Posterior vena cava (tissue), 2 donors: ENCODE measurements around the gene ZNF792. TPM values are rescaled to one million over a fixed set of nuclear protein-coding genes. Genes with fewer than 3 reads are reported as not detected.
"Not testable (repeated sequence)": the region's sequence is repeated elsewhere in the genome, so short reads cannot be mapped to it uniquely, and the experiment has no call there.

Source experiments
- DNase-seq: peaks from one replicate; pipeline ENCODE4 v3.0.0-alpha.2; 2020; ENCODE audit warnings: low spot score
- intact Hi-C, 2 donors: fragments of 100-400 bp; cut with DNase I; formaldehyde crosslinking; loops; one replicate each; pipeline versions ENCODE4 v1.14.1 to v1.14.2; 2022 to 2023
- total RNA-seq, 2 donors: library from RNA; stranded (reverse); fragmentation: NEBNext Ultra II Directional; extraction: Animal tissue kit (Norgen Biotek cat#: 25700); gene quantifications; one replicate each; pipeline ENCODE4 v1.2.1, GENCODE V29; 2021
- donor health status: DM: yes; HTN: yes; CAD: no.
- donor health status: DM: yes; HTN: yes; CAD: no.

ZNF792 gene
- total RNA-seq, 2 donors from 2014 or later, result 4.9 to 6.2 TPM

DNA sequence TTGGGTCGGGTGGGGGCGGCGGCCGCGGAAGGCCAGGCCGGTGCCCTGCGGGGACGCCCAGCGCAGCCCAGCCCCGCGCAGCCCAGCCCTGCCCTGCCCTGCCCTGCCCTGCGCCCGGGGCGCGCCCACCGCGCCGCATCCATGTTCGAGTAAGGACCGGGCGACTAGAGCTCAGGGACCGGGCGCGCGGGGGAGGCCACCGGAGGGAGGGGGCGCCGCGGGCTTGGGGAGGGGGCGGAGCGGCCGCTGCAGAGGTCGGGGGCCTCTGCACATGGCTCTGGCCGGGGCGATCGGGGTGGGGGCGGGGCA is 36.3 kb upstream of the ZNF792 start:
- intact Hi-C loops, result no loop called here

DNA sequence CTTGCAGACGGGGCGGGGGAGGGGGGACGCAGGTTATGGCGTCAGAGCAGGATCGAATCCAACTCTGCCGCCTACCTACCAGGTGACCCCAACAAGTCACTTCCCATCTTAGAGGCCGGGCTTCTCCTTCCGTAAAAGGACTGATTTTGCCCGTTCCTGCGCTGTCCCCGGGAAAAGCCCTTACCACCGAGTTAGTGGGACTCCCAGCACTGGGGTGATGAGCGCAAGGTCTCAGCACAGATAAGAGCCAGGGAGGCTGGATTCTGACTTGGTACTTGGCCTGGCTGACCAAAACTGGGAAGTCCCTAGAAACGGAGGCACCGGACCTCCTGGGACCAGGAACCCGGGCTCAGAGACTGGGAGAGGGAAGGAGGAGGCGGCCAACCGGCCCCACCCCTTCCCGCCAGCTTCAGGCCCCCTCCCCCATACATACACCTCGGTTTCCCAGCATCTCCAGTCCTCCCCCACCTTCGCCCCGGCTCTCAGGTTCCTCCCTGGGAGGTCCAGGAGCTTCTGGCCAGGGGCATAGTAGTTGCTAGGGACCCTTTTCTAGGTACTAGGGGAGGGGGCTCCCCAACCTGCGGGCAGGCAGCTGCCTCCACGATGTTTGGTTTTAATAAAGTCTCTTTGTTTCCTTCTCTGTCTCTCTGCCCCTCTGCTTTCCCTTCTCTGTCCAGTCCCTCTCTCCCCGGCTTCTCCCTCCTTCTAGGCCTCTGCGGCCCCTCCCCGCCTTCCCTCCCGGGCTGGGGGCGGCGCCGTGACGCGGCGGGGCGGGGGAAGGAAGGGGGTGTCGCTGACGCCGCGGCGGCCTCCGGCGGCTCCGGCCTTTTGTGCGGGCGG is 35.7 kb upstream of the ZNF792 start, which contains the start of gene GRAMD1A:
GRAMD1A (plus strand) TSS at position 826 of the 840 bp plus-strand sequence. CDS start 156 bp downstream, outside the sequence.
- intact Hi-C loops, result no loop called here

More for the DNA sequence above, 36.3 kb upstream of the ZNF792 start:
- no peak for DNase-seq

DNA sequence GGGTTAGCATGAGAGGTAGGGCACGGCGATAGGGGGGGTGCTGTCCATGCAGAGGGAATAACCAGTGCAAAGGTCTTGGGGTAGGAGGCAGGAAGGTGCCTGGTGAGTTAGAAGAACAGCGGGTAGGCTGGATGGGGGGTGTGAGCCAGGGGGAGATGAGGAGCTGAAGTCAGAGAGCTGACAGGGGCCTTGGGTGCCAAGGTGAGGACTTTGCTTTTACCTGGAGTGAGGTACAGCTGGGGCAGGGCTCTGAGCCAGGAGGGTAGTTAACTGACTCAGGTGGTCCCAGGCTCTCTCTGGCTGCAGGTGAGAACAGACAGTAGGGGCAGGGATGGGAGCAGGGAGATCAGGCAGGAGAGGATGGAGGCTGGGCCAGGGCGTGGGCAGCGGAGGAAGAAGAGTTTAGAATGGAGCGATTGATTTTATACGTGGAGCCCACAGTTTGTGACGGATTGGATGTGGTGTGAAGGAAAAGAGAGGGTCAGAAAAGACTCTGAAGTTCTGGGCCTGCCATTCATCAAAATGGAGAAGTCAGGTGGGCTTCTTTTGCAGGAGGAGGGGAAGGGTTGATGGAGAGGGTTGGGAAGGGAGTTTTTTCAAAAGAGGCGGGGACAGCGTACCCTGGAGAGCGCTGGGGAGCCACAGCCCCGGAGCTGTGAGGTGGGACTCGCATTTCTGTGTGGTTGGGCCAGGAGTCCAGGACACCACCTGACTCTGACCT is 34.9 kb upstream of the ZNF792 start:
- DNase-seq, result peak; percentile 68
- intact Hi-C loops, result no loop called here

More for the DNA sequence above, 35.7 kb upstream of the ZNF792 start, which contains the start of gene GRAMD1A:
- peak; percentile 96 for DNase-seq

DNA sequence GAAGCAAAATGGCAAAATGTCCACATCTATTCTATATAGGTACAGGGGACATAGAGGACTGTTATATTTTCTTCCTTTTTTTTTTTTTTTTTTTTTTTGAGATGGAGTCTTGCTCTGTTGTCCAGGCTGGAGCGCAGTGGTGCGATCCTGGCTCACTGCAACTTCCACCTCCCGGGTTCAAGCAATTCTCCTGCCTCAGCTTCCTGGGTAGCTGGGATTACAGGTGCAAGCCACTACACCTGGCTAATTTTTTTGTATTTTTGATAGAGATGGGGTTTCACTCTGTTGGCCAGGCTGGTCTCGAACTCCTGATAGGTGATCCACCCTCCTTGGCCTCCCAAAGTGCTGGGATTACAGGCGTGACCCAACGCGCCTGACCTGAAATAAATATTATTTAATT is 34.2 kb upstream of the ZNF792 start:
- intact Hi-C loops, DNase-seq: not testable (repeated sequence)

DNA sequence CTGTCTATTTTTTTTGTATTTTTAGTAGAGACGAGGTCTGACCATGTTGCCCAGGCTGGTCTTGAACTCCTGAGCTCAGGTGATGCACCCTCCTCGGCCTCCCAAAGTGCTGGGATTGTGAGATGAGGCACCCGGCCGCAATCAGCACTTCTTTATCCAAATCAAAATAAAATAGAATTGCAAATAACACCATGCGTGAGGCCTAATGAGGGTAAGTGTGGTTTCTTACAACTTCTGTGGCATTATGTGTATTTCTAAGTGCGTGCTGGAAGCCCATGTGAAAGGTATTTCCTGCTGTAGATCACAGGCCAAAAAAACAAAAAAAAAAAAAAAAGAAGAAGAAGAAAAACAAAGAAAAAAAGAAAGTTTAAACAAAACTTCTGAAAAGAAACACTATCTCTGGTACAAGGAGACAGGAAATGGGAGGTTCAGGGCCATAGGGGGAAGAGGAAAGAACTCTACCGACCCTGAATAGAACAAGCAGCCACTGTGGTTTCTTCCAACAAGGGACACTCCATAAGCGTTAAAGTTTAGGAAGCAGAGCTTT is 33.1 kb upstream of the ZNF792 start:
- intact Hi-C loops, result no loop called here
- peak; percentile 24 for DNase-seq

DNA sequence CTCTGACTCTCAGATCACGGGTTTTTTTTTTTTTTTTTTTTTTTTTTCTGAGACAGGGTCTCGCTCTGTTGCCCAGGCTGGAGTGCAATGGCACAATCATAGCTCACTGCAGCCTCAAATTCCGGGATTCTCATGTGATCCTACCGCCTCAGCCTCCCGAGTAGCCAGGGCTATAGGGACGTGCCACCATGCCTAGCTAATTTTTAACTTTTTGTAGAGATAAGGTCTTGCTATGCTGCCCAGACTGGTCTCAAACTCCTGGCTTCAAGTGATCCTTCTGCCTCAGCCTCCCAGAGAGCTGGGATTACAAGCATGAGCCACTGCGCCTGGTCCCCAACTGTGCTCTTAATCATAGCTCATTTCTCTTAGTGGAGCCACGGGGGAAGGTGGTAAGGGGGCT is 31.5 kb upstream of the ZNF792 start:
- peak; percentile 2 for DNase-seq
- intact Hi-C loops, result no loop called here

DNA sequence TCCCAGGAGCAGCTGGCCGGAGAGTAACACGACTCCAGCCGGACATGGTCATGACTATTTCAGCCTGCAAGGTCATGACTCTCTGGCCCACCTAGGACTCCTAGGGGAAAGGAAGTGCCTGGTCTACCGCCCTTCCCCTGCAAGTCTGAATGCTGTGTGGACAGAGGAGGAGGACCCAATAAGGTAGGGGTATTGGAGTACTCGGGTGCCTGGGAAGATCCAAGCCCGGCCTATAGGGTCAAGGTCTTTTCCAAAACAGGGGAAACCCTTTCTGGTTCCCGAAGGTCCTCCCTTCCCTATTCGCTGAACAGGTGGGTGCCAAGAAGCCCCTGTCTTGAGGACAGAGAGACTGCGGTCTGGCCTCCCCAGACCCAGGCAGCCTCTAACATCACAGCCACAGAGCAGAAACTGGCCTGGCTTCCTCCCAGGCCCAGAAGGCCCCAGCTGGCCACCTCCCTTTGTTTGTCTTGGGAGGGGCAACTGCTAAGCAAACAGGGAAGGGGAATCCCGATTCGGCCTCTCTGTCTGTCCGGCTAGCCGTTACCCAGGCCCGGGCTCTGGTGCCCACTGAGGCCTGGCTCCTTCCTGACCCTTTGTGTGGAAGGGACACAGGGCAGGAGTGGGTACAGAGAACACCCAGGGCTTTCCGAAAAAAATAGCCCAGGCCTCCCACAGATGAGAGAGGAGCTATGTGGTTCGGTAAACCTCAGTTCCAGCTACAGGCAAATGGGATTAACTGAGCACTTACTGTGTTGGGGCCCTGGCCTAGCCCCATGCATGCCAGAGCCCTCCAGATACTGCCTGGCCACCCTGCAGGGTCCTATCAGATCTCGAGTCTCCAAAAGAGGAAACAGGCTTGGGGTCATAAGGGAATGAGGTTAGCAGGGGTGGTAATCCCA is 30.9 kb upstream of the ZNF792 start:
- peak; percentile 76 for DNase-seq
- intact Hi-C loops, result no loop called here

DNA sequence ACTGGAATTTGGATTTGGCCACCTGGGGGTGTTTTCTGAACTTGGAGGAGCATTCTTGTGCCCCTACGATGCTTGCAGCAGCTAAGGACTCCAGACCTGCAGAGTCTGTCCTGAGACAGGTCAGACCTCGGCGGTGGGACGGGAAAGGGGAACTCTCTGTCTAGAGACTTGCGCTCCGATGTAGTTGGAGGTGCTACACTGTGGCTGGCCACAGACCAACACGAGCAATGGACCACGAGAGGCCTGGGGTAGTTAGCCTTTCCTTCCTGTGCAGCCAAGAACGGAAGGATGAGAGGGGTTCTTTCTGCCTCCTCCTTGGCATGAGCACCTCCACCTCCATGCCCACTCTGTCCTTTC is 30.2 kb upstream of the ZNF792 start:
- intact Hi-C loops, result no loop called here
- peak; percentile 56 for DNase-seq

DNA sequence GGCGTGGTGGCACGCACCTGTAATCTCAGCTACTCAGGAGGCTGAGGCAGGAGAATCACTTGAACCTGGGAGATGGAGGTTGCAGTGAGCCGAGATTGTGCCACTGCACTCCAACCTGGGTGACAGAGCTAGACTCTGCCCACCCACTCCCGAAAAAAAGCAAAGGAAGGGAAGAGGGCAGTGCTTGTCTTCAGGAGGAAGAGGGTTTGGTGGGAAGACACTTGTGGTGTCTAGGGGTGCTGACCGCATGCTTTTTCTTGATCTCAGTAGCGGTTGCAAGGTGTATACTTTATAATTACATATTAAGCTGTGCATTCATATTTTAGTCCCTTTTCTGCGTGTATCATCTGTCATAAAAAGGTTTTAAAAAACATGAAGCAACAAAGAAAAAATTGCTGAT is 28.6 kb upstream of the ZNF792 start:
- intact Hi-C loops, result not testable (repeated sequence)
- peak; percentile 41 for DNase-seq

DNA sequence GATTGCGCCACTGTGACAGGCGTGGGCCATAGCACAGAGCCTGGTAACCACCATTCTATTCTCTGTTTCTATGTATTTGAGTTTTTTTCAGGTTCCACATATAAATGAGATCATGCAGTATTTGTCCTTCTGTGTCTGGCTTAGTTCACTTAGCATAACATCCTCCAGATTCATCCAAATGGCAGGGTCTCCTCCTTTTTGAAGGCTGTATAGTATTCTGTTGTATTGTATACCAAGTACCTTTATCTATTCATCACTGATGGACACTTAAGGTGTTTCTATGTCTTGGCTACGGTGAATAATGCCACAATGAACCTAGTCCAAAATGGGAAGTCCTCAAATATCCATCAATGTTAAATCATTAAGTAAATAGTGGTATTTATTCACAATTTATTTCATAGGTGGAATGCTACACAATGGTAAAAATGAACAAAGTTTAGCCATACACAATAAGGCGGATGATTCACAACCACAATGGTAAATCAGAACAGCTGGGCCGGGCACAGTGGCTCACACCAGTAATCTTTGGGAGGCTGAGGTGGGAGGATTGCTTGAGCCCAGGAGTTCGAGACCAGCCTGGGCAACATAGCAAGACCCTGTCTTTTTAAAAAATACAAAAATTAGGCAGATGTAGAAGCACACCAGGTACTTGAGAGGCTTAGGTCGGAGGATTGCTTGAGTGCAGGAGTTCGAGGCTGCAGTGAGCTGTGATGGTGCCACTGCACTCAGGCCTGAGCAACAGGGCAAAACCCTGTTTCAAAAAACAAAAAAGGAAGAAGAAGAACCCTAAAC is 27.7 kb upstream of the ZNF792 start:
- intact Hi-C loops, result no loop called here
- DNase-seq, result peak; percentile 30

DNA sequence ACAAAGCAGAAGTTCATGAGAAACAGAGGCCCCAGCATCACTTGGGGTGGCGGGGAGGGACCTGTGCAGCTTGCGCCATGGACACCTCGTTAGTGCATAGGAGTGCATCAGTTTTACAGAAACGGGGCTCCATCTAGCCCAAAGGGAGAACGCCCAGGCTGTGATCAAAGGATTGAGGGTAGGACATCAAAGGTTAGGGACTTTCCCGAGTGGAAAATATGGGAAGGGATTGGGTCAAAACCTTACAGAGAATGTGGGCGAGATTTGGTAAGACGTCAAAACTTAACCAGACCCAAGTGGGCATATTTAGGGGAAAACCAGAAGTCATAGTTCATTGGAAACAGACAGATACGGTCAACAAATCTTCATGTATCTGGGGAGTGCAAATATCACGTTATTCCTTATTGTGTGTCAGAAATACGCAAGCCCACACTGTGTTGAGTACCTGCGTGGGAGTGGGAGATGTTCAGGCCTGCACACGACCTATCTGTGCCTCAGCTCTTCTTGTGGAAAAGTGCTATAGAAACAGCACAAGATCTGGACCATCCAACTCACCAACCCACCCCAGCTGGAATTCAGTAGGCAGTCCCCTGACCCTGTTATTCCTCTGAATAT is 26.7 kb upstream of the ZNF792 start:
- peak; percentile 10 for DNase-seq
- intact Hi-C loops, result no loop called here

DNA sequence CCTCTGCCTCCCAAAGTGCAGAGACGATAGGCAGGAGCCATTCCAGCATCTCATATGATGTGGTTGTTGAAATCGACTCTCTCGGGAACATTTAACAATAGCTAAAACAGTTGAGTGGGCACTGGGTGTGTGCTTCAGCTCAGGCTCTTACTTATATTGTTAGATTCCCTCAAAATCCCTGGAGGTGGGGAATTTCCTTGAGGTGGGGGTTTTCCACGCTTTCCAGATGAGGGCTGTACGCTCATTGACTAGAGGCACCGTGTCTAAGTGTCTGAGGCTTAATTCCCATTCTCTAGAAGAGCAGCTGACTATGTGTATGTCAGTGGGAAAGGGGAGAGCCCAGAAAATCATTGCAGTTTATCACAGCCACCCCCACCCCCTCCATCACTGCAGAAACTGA is 25.3 kb upstream of the ZNF792 start:
- intact Hi-C loops, result no loop called here
- no peak for DNase-seq

DNA sequence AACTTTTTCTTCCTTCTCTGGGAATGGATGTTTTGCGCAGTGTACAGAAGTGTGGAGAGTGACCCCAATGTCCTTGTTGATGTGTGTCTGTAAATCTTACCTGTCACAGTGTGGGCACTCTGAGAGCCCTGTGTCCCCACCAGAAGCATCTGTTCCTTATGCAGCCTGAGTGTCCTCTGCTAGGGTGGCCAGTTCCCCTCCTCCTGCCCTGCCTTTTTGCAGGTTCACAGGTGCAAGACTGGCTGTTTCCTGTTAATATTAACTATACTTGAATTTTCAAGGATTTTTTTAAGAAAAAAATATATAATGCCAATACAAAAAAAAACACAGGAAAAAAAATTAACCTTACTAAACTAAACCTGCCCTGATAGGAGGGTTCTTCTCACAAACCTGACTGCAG is 24.1 kb upstream of the ZNF792 start:
- no peak for DNase-seq
- intact Hi-C loops, result no loop called here

DNA sequence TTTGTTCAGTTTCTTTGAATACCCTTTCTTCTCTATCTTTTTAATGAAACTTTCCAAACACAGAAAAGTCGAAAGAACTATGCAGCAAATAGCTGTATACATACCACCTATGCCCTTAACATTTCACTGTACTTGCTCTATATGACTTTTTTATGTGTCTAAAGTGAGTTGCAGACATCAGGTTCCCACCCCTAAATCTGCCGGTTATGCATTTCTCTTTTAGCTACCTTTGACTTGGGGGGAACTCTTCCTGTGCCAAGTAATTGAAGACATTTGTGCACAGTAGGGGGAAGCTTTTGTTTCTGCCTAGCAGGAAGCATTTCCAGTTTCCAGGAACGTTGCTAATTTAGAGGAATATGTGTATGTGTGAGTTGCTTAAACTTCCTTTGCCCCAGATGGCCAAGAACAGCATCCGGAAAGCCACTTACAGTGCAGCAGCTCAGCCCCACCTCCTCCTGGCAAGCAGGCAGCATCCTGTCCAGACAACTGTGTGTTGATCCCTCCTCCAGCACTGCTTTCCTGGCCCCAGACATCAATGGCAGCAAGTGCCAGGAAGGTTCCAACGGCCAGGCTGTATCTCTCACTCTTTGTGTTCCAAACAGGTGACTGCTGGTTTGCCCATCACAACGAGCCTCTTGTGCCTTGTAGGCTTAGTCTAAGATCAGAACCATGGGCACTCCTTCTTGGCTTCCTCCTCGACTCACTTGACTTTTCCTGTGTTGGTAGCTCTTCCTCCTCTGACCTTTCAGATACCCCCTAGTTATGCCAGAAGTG is 21.4 kb upstream of the ZNF792 start:
- intact Hi-C loops, result no loop called here
- DNase-seq, result no peak

DNA sequence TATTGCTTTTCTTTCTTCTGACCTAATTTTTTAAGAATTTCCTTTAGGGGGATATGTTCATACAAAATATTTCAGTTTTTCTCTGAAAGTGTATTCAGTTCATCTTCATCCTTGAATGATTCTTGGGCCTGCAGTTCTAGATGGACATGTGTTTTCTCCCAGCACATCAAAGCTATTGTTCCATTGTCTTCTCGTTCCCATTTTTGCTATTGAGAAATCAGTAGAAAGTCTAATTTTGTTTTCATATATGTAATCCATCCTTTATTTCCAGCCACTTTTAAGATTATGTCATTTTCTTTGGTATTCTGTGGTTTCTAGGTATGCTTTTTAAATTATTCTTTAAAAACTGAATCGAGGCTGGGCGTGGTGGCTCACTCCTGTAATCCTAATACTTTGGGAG is 20.3 kb upstream of the ZNF792 start:
- no peak for DNase-seq
- intact Hi-C loops, result no loop called here

DNA sequence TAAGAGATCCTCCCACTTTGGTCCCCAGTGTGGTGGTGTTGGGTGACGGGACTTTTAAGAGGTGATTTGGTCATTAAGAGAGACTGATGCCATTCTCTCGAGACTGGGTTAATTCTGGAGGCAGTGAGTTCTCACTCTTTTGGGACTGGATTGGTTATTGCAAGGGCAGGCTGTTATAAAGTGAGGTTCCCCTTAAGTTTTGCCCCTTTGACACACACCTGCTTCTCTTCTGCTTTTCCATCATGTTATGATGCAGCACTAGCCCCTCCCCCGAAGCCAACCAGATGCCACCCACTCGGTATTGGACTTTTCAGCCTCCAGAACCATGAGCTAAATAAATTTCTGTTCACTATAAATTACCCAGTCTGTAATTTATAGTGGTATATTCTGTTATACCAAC is 19.8 kb upstream of the ZNF792 start:
- intact Hi-C loops, result no loop called here
- DNase-seq, result no peak

DNA sequence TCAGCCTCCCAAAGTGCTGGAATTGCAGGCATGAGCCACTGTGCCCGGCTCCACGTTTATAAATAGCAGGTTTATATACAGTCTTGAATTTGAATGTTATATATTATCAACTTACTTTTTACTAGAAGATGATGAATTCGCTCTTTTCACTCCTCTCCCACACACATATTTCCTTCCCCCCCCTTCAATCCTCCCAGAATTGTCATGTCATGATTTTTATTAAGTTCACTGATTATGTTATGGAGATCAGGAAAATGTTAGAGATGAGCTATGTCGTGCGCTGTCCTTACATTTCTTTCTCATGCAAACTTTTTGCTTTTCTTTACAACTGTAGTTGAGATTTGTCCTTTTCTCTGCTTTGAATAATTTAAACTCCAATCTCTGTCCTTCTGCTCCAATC is 18.2 kb upstream of the ZNF792 start:
- intact Hi-C loops, result no loop called here
- DNase-seq, result no peak
